Smooth muscle cell of the brain vasculature (primary cell): ENCODE results near the gene FOXF2.
"Not testable (repeated sequence)": the region's sequence is repeated elsewhere in the genome, so short reads cannot be mapped to it uniquely, and the experiment has no call there.

Source experiments
- DNase-seq: peaks from one replicate; pipeline ENCODE4 v3.0.0-alpha.2; 2012; ENCODE audit warnings: low read depth, low spot score

Gene FOXF2

DNA sequence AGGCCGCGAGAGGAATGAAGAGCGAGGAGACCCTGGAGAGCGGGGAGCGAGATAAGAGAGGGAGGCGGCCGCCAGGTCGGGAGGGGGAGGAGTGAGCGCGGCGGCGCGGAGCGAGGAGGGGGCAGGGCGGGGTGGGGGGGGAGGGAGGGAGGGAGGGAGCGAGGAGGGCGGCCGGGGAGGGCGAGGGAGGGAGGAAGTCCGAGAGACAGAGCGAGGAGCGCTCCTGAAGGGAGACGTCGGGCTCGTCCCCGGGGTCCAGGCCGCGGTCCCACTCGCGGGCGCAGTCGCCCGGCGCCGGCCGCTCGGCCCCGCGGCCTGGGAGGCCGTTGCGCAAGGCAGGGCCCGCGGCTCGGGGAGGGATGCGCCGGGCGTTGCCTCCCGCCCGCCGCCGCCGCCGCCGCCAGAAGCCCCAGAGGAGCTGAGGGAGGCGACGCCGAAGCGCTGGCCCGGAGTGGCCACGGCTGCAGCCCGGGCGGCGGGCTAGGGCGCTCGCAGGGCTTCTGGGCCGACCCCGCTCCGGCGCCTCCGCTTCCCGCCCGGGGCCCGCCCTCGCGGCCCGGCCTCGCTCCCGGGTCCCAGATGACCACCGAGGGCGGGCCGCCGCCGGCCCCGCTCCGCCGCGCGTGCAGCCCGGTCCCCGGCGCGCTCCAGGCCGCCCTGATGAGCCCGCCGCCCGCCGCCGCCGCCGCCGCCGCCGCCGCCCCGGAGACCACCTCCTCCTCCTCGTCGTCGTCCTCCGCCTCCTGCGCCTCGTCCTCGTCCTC, at the start of gene FOXF2:
Gene FOXF2, plus strand, starts transcription at position 208 of the 764 bp plus-strand sequence. Its CDS starts 372 bp downstream, at position 580.
- DNase-seq: no peak

DNA sequence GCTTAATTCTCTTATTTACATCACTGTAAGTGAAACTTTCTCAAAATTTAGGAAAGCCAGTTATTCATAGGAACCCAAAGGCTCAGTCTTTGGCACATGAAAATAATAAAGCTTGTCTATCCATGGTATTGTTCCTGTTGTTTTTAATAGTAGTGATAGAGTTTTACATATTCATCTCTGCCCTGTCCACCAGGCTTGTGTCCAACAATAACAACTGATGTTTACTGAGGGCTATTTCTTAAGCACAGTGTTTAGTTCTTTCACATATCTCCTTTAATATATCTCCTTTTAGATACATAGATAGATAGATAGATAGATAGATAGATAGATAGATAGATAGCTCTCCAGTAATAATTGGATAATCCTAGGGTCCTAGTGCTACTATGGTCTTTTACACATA, 43.3 kb upstream of the FOXF2 start:
- peak; percentile 35 for DNase-seq

DNA sequence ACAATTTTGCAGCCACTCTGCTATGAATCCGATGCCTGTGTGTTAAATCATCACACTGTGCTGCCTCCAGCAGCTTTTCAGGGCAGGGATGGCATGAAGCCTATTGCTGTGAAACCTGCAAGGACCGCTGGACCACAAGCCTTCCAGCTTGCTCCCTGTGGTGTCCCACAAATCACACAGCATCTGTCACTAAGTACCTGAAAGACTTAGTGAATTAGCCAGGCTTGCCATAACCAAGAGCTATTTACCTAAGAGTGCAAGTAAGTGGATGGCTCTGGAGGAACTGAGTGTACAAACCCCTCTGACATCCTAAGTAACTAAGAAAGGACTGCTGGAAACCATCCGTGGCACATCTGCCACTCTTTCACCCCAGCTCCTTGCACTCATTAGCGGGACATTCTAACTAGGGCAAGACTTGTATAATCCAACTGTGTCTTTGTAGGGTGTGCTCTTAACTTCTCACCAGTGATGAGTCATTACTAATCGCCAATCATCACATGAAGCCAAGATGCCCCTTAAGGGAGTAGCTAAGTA, 42.8 kb upstream of the FOXF2 start:
- no peak for DNase-seq

DNA sequence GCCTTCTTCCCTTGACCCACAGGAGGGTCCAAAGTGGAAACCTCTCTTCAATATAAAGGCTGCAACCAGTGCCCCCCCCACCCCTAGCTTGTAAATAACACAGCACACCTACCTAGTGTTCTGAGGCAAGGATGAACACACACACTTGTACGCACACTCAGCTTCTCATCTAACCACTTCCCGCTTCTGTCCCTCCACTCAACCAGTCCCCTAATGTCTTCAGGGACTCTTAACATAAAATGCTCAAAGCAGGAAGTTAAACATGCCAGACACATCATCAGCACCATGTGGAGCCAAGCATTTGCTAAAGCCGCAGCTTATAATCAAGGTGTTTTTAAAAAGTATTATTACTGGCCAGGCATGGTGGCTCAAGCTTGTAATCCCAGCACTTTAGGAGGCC, 42.2 kb upstream of the FOXF2 start:
- no peak for DNase-seq

DNA sequence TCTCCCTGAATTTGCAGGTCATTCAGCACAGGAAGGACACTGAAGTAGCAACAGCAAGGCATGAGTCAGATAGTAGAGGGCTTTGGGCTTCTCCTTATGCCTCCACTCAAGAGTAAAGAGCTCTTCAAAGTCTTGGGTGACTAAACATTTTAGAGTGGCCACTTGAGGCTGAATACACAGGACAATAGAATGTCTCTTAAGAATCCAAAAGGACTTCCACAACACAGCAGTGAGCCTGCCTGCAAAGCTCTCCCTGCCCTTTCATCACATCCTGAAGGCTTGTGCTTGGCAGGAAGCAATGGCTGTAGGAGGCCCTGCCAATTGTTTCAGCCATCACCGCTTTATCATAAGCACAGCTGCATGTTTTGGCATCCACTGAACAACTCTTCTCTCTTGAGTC, 40.7 kb upstream of the FOXF2 start:
- no peak for DNase-seq

DNA sequence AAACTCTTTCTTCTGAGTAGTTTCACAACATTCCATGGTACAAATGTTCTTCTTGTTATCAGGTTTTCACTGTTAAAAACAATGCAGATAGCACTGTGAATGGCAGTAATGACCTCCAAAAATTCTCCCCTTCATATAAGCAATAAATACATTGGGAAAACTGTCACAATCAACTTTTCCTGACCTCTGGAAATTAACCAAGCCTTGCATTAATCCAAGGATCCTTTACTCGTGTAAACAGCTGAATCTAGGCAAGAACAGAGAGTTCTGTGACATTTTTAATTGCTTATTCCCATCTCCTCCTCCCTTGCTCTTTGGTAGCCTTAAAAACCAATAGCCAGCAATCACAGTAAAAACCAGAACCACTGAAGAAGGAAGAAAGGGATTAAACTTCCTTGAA, 39.7 kb upstream of the FOXF2 start:
- DNase-seq: no peak

DNA sequence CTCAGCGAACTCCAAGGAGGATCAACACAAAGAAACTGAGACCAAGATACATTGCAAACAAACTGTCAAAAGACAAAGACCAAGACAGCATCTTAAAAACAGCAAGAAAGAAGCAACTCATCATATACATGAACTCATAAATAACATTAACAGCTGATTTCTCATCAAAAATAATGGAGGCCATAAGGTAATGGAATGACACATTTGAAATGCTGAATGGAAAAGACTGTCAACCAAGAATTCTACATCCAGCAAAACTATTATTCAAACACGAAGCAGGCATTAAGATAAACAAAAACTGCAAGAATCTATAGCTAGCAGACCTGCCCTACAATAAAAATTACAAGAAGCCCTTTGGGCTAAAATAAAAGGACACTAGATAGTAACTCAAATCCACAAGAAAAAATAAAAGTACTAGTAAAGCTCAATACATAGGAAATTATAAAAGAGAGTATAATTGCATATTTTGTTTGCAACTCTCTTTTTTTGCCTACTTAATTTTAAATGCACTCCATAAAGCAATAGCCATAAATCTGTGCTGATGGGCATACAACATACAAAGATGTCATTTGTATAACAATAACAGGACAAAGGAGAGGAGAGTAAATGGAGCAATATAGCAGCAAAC, 37.9 kb upstream of the FOXF2 start:
- no peak for DNase-seq

DNA sequence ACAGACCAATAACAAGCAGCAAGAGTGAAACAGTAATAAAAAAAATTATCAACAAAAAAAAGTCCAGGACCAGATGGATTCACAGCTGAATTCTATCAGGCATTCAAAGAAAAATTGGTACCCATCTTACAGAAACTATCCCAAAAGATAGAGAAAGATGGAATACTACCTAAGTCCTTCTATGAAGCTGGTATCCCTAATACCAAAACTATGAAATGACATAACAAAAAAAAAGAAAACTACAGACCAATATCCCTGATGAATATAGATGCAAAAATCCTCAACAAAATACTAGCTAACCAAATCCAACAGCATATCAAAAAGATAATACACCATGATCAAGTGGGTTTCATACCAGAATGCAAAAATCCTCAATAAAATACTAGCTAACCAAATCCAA, 34.3 kb upstream of the FOXF2 start:
- DNase-seq: not testable (repeated sequence)

DNA sequence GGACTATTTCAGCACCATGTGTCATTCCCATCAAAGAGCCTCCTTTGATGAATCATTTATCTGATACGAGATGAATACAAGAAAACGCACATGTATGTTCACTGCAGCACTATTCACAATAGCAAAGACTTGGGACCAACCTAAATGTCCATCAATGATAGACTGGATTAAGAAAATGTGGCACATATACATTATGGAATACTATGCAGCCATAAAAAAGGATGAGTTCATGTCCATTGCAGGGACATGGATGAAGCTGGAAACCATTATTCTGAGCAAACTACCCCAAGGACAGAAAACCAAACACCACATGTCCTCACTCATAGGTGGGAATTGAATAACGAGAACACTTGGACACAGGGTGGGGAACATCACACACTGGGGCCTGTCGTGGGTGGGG, 27.7 kb upstream of the FOXF2 start:
- not testable (repeated sequence) for DNase-seq

DNA sequence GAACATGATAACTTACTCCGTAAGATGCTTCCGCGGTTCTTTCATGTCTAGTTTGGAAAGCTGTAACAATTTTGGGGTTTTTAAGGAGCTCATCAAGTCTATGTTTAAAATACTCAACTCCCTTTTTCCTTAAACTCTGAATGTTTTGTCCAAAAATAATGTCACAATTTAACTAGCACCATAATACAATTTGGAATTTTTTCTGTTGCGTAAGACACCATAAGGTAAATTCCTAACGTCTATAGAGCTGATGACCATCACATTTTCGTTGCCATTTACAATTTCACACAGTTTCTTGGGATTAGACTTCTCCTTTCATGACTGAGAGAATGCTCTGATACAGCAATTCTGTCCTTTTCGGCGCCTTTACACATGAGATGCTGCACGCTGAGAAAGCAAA, 26.7 kb upstream of the FOXF2 start:
- DNase-seq: no peak

DNA sequence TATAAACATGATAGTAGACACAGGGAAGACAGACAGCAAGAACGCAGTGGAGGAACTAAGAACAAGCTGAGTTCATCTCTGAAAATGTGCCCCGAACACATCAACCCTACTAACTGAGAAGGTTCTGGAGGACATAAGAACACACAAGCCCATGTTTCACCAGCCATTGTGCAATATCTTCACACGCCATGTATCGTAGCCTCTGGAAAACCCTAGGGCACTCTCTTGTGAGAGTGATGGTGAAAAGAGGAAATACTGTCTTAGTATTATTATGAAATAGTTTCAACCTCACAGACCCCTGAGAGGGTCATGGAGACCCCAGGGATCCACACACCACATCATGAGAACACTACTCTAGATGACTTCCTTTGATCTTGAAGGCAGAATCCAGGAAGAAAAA, 26.1 kb upstream of the FOXF2 start:
- no peak for DNase-seq

DNA sequence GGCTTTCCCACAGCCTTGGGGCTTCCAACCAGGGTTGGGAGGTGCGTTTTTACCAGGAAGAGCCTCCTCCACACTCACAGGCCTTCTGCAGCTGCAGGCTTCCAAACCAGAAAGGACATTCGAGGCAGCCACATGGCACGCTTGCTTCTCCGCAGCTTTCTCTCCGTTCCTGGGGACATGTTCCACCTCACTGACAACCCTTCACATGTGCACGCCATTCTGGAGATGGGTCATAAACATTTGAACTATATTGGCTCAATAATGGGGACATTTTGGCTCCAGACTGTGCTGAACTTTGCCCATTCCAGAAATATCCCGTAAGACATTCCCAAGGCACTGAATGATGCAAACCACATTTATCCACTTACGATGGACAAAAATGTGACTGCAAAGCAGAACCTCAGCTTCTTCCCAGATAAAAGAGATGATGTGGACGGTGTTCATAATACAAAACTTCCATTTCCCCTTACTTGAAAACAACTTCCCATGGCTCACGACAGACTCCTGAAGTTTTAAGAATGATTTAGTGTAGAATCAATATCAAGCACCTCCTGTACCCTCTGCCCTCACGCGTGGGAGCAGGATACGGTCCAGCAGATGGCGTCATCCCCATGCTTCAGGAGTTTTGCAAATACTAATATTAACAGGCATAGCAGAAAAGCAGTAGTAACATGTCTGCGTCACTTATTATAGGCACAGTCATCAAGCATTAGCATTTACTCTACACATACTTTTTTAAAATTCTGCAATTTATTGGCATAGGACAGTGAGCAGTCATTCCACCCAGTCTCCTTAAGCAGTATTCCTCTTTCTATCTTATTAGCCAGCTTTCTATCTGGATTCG, 25.4 kb upstream of the FOXF2 start:
- no peak for DNase-seq

DNA sequence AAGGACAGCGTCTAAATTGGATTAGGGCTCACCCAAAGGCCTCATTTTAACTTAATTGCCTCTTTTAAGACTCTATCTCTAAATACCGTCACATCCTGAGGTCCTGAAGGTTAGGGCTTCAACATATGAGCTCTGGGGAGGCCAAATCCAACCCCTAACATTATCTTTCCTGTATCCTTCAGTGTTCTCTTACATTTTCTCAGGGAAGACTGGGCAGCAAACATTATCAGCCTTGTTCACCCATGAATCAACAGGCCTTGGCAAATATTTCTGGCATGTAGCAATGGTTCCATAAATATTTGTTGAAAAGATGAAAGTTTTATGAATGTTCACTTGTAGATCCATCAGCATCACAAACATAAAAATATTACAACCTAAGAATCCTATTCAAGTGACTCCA, 24.6 kb upstream of the FOXF2 start:
- no peak for DNase-seq

DNA sequence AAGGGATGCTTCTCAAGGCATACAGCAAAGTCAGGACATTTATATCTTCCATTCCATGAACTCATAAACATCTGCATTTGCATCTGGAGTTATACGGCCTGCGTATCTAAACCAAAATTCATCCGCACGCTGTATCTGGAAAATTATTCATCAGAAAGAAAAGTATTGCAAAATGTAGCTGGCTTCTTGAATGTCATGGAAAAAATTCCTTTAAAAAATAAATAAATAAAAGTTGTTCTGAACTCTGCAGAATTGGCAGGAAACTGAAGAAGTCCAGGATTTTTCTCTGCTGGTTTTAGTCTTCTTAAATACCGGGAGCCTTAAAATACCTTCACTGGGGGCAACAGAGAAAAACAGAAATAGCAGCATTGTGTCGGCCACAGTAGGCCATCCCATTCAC, 23.7 kb upstream of the FOXF2 start:
- DNase-seq: no peak

DNA sequence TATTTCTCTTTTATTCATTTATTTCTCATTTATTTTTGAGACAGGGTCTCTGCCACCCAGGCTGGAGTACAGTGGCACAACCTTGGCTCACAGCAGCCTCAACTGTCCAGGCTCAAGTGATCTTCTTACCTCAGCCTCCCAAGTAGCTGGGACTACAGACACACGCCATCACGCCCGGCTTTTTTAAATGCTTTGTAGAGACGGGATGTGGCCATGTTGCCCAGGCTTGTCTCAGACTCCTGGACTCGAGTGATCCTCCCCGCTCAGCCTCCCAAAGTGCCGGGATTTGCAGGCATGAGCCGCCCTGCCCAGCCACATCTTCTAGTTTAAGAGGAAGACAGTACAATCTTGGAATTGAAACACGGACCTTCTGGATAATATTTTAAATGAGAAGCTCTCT, 21.6 kb upstream of the FOXF2 start:
- no peak for DNase-seq

DNA sequence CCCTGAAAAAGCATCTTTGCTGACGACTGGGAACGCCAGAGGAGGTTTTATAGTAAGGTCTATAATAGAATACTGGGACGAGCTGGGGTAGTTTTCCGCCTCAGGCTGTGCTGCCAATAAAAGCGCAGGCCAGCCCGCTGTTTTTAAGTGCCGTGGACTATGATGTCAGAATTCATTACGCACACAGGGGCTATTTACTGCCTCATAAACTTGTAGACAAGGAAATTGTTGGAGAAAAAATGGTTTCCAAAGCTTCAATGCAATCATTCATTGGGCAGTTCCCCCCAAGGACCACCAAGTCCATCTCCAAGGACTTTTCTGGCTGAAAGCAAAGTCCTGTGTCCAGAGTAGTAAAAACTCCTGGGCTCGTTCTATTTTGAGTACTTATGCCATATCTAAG, 20.4 kb upstream of the FOXF2 start:
- no peak for DNase-seq

DNA sequence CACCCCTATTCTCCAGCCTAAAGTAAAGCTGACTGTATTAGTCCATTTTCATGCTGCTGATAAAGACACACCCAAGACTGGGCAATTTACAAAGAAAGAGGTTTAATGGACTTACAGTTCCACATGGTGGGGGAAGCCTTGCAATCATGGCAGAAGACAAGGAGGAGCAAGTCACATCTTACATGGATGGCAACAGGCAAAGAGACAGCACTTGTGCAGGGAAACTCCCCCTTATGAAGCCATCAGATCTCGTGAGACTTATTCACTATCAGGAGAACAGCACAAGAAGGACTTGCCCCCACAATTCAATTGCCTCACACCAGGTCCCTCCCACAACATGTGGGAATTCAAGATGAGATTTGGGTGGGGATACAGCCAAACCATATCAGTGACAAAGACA, 19.7 kb upstream of the FOXF2 start:
- DNase-seq: not testable (repeated sequence)

DNA sequence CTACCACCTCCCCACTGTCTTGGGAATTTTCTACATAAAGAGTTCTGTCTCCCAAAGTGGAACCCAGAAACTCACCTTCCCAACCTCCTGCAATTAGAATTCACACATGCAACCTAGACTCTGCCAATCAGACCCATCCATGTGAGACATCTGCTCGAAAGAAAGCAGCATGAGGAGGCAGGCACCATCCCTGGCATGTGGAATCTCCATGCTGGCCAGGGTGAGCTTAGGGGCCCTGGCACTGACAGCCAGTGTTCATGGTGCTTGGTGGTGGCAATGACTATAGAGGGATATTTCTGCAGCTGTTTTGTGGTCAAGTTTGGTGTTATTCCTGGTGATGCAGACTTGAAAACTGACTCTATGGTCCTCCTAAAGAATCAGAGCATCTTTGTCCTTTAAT, 17.4 kb upstream of the FOXF2 start:
- no peak for DNase-seq

DNA sequence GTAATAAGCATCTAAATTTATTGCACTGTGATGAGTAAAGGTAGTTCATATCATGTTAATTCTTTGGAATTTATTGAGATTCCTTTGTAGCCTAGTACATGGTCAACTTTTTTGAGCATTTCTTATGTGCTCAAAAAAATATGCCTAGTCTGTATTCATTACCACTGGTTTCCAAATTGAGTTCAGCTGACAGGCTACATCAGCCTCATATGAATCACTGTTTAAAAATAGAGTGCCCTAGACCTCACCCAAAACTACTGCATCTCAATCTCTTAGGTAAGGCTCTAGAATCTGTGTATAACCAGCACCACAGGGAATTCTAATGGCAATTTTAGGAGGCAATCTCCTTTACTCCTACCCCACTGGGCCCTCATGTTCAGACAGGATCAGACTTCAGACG, 16.7 kb upstream of the FOXF2 start:
- DNase-seq: no peak

DNA sequence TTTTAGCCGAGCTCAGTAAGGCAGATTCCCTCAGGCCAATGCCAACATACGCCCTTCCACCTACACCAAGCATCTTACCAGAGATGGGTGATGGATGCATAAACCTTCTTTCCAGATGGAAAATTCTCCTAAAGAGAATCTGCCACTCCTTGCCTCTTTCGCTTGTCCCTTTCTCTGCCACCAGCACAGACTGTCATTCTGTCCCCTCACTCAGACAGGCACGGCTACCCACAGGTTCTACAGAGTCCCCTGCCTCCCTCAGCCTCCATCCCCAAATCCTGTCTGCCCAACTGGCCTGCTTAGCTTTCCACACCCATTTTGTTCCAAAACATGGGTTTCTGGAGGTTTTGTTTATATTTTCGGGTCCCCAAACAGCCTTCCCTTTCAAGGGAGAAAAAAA, 12.7 kb upstream of the FOXF2 start:
- no peak for DNase-seq

DNA sequence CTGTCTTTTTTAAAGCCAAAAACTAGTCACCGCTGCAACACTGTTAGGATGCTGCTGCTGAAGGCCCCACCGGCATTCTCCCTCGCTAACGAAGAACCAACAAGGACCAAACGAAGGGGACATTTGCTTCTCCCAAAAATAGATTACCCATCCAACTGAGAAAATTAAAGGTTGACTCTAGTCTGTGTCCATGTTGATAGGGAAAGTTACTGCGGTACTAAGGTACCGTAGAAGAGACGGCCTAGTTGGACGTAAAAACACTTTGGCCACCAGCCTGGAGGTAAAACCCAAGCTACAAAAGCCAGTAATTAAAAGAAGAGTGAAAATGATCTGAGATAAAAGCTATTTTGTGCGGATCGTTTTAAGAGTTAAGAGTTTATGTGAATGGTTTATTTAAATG, 11.8 kb upstream of the FOXF2 start:
- no peak for DNase-seq
